HG03460 (cell line): ENCODE measurements around the gene KAZN.

Experiments used
- ATAC-seq: cut with Tn5 transposase; IDR thresholded peaks from one replicate; pipeline ENCODE4 v1.9.1; 2021; ENCODE audit not compliant: unreplicated experiment

Gene KAZN

GRCh38 chr1:14585728-14586127 lies 12.8 kb upstream of the KAZN start:
- no peak for ATAC-seq

- ATAC-seq: no peak
Observed at GRCh38 chr1:14590411-14591180, 7.9 kb upstream of the KAZN start.

- ATAC-seq: no peak
Observed at GRCh38 chr1:14591600-14591999, 6.9 kb upstream of the KAZN start.

- ATAC-seq: no peak
Observed at GRCh38 chr1:14592004-14592631, 6.4 kb upstream of the KAZN start.

- no peak for ATAC-seq
Observed at GRCh38 chr1:14593302-14593701, 5.2 kb upstream of the KAZN start.

GRCh38 chr1:14594045-14594444 lies 4.4 kb upstream of the KAZN start:
- ATAC-seq: no peak

- ATAC-seq: no peak
Observed at GRCh38 chr1:14596591-14596990, 1.9 kb upstream of the KAZN start.

- ATAC-seq: no peak
Observed at GRCh38 chr1:14597343-14598006, 1.0 kb upstream of the KAZN start.

- no peak for ATAC-seq
Observed at GRCh38 chr1:14598007-14598497, 433 bp upstream of the KAZN start.

GRCh38 chr1:14599183-14599791 lies 802 bp downstream of the KAZN start:
- peak; percentile 28 for ATAC-seq

- peak; percentile 52 for ATAC-seq
Observed at GRCh38 chr1:14599800-14600199, 1.3 kb downstream of the KAZN start.

- peak; percentile 9 for ATAC-seq
Observed at GRCh38 chr1:14600405-14601112, 2.1 kb downstream of the KAZN start.

GRCh38 chr1:14602136-14602535 lies 3.7 kb downstream of the KAZN start:
- ATAC-seq: no peak

GRCh38 chr1:14603645-14604044 lies 5.2 kb downstream of the KAZN start:
- no peak for ATAC-seq

GRCh38 chr1:14604414-14604813 lies 5.9 kb downstream of the KAZN start:
- no peak for ATAC-seq

GRCh38 chr1:14605945-14606344 lies 7.5 kb downstream of the KAZN start:
- ATAC-seq: no peak

GRCh38 chr1:14606632-14607031 lies 8.1 kb downstream of the KAZN start:
- no peak for ATAC-seq

- ATAC-seq: no peak
Observed at GRCh38 chr1:14607295-14607694, 8.8 kb downstream of the KAZN start.

- ATAC-seq: no peak
Observed at GRCh38 chr1:14608308-14608707, 9.8 kb downstream of the KAZN start.

GRCh38 chr1:14610761-14611160 lies 12.3 kb downstream of the KAZN start:
- no peak for ATAC-seq

GRCh38 chr1:14611792-14612191 lies 13.3 kb downstream of the KAZN start:
- ATAC-seq: no peak
